ENCODE measurements around the gene TSPYL1. TPM values are rescaled to one million over a fixed set of nuclear protein-coding genes. Genes with fewer than 3 reads are reported as not detected.

TSPYL1 gene
- total RNA-seq, 1 donor from 2014 or later: 205 TPM

DNA sequence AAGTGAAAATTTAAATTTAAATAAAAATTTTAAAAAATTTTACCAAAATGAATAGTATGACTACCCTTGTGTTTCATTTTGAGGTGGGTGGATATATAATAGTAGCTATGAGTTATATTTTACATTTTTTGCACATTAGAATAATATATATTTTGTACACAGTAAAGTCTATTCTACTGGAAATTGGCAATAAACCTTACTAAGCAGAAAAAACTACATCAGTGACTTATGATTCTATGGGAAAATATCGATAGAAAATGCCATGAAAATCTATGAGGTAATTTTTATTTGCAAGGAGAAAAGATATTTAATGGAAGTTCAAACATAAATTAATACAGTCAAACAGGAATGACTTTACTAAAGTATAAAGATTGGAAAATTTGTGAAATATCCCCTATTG, 23.0 kb downstream of the TSPYL1 start:
- DNase-seq: no peak

DNA sequence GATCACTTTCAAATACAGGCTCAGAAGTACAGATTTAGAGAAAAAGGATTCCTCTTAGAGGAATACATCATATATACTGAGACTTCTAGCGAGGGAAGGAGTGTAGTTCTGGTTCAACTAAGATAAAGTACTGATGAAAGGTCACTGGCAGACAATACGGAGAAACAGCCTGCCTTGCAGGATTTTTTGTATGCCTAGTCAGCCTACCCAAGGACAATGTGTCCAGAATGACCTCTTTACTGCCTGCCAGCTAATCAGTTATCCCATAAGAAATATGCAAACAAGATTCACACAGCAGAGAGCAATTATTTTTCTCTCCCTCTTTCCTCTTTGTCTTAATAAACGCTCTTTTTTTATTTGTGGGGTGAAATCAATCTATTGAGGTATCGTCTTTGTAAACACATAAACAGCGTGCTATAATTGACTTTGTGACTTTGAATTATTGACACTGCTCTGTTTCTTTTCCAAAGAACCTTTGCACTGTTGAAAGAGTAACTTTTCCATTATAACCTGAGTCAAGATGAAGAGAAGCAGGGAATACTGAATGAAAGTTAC, 24.4 kb downstream of the TSPYL1 start:
- DNase-seq: no peak

DNA sequence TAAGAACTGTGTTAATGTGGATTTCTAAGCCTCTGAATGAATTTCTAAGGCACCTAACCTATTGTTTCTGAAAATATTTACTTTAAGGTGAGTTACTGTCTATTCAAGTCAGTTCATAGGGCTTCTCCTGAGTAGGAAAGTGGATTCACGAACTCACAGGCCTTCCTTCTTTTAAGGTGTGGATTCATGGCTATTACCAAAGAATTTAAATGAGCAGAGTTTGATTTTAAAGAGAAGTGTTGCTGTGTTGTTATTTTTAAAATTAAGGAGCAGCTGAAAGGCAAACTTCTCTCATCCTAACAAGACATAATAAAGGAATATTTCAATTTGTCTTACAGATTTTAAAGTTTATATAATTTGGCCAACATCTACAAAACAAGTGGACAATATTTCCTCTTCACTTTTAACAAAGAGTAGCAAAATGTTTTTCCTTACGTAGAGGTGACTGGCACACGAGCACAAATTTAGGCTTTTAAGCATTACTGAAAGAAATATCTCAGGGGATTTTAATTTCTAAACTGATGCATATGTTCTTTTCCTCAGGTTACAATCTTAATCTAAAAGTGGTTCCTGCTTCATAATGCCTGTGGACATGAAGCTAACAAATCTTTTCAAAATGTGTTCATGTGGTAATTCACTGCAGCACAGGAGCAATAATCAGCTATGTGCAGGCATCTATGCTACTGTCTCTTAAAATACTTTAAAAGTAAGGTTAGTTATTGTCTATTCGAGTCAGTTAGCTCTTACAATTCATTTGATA, 25.3 kb downstream of the TSPYL1 start:
- DNase-seq: no peak

DNA sequence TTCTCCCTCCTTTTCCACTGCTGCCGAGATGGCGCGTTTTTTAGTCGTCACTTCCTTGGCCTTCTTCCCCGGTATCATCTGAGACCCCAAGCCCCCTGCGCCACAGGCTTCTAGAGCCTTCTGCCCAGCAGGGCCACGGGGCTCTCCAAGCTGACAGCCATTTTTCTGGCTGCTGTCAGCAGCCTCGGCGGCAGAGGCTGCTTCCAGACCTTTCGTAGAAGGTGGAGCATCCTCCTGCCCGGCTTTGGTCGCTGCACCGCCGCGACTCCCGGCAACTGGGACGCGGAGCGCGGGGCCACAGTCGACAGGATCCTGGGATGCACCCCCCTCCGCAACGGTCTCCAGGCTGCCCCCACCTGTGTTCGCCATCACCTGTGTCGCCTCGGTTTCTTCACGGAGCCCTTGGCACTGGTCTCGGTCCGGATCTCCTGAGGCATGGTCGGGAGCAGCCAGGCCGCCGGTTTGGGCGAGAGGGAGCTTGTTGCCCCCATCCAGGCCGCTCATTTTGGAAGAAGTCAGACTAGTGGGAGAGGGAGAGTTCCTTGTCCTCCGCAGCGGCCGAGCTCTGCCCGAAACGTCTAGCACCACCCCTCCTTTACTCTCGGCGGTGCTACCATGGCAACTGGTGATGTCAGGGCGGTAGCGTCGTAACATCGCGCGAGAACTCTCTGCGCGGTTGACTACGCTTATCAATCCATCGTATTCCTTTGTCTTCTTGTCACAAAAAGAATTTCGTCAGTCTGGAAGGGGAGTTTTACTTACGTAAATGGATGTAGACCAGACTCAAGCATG, 26.0 kb downstream of the TSPYL1 start, which contains the start of gene TSPYL4:
TSS of gene TSPYL4 (minus strand) at position 571 of the 792 bp plus-strand sequence. CDS start at position 504, 67 bp downstream.
- peak; percentile 91 for DNase-seq

DNA sequence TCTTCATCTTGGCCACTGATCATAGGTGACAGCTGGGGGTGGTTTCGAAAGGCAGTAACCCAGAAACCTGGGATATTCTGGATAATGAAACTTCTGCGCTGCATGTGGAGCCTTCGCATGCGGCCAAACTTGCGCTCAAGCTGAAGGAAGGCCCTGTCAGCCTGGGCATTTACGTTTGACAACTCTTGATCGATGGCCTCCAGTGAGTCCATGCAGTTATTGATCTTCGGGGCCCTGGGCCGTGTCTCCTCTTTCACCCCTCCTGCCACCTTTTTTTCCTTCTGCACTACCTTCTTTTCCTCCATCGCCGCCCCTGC, 26.6 kb downstream of the TSPYL1 start:
- DNase-seq: no peak

DNA sequence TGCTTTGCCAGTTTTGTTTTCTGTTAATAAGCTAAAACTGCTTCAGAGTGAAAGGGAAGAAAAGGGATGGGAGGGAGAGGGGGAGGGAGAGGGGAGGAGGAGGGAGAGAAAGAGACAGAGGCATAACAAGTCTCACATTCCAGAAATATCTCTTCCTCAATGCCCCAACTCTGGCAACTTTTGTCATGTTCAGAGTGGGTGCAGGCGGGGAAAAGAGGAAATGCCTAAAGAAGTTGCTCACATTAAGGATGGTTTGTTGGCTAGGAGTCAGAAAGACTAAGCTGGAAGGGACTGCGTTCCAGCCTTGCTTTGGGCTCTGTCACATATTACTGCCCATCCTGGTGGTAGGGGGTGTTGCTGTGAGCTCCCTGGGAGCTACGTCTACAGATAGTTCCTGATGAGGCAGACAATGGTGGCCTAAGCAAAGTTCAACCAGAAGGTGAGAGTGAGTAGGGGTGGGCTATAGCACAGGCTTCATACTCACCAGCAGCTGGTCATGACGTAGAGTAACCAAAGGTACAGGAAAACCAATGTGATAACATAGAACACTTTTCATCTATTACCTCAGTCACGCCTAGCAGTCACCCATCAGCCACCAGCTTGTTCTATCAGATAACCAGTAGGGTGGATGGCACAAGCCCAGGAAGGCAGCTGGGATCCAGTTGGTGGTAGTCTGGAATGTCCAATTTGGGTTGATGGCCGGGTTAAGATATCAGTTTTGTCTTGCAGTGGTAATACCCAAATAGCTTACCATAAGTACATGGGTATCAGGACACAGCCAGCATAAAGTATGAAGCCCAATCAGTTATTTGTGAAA, 28.0 kb downstream of the TSPYL1 start:
- no peak for DNase-seq

DNA sequence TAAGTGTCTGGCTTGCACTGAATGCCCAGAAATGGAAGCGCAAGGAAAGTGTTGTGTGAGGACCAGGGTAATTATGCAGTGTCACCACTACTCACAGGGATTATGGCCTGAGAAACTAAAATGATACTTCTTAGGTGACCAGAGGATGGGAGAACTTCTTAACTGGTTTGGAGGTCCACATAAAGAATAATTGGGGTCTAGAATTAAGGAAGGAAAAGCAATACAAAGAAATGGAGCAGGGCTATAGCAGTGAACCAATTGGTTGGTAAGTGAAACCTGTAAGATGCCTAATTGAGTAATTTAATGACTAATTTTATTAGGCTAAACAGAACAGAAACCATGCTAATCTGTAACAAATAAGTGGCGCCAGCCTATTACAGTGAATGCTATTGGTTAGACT, 31.2 kb downstream of the TSPYL1 start:
- no peak for DNase-seq

DNA sequence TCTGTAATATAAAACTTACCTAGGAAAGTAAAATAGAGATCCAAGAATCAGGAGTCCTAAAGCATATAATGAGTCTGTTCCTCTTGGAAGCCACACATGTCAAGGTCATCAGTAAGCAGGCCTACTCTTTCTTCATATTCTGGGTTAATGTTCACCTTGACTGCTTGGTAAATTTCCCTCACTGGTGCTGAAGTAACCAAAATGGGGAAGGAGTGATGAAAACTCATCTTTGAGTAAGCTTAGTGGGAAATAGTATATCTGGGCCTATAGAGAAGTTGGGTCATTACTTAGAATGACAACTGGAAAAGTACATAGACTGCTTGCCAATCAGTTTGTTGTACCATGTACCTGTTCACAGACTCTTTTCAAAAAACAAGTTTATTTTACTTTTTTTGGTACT, 32.4 kb downstream of the TSPYL1 start:
- no peak for DNase-seq

DNA sequence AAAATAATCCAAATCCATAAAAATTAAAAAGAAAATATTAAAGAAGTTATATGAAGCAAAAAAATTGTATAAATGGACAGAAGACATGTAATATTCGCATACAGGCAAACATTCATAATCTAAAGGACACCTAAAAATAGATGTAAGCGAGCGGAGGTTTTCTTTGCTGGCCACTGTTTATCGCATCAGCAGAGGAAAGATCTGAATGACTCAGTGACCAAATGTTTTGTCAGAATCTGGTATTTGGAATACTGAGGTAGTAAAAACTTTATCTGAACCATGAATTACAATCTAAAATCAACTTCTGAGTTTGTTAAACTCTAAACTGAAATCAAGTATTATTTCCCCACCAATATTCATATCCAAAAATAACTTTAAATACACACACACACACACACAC, 33.6 kb downstream of the TSPYL1 start:
- no peak for DNase-seq

DNA sequence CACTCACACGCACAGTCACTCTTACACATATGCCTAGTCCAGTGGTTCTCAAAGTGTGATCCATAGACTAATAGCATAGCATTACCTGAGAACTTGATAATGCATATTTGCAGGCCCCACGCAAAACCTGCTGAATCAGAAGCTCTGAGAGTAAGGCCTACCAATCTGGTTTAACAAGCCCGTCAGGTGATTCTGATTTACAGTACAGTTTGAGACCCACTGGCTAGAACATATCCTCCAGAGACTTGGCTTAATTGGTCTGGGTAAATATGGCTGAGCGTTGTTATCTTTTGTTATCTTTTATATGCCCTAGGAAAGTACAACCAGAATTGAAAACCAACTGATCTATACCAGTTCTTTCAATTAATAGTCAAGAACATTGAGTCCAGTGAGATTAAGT, 35.4 kb downstream of the TSPYL1 start:
- no peak for DNase-seq

DNA sequence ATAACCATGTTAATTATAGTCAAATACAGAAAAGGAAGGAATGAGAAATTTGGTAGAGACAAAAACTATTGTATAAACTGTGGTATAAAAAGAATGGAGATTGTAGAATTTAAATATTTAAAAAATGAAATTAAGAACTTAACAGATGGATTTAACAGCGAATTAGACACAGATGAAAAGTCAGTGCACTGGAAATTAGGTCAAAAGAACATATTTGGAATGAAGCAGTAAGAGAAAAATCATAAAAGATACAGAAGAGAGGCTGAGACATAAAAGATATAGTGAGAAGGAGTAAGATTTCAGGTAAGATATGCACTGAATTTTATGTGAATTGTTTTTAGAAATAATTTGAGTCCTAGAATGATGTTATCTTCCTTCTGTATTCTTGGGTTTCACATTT, 39.9 kb downstream of the TSPYL1 start:
- DNase-seq: no peak

DNA sequence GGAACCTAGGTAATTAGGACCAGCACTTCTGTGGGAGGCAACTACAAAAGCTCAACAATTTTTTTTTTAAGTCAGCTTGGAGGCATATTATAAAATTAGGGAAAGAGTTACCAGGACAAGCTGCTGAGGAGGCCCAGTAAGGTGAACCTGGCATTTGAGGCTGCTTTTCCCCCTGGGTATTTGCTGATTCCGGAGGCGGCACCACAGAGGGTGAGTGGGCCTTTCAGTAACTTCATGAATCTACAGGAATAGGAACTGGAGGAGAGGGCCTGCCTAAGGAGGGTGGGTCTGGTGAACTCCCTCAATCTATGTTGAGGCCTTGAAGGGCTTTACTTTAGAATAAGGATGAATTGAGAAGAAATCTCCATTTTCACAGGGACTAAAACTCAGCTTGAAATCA, 40.5 kb downstream of the TSPYL1 start:
- no peak for DNase-seq

DNA sequence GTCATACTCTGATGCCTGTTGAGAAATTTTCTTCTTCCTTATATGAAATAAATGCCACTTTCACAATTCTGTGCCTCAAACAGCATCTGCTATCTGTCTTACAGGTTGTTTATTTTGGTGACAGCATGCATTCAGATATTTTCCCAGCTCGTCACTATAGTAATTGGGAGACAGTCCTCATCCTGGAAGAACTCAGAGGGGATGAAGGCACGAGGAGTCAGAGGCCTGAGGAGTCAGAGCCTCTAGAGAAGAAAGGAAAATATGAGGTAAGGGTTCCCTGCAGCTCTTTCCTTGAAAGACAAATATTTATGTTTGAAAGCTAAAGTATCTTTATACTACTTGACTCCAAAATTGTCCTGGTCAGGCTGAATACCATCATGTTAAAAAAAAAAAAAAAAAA, 41.6 kb downstream of the TSPYL1 start:
- no peak for DNase-seq

DNA sequence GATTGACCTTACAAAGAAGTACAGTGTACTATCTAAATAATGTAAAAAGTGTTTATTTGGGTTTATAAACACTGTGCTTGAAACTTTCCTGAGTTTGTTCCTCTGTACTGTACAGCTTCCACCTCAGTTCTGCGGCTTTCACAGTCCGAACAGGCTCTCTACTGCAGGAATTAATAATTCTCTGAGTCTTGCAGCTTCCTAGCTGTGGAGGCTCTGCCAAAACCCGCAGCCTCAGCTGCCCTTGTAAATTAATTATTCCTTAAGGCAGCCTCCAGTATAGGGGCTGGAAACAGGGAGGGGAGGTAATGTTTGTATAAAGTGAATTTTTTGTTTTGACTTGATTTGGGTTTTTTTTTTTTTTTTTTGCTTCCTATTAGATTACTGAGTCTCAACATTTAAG, 45.0 kb downstream of the TSPYL1 start:
- DNase-seq: no peak

DNA sequence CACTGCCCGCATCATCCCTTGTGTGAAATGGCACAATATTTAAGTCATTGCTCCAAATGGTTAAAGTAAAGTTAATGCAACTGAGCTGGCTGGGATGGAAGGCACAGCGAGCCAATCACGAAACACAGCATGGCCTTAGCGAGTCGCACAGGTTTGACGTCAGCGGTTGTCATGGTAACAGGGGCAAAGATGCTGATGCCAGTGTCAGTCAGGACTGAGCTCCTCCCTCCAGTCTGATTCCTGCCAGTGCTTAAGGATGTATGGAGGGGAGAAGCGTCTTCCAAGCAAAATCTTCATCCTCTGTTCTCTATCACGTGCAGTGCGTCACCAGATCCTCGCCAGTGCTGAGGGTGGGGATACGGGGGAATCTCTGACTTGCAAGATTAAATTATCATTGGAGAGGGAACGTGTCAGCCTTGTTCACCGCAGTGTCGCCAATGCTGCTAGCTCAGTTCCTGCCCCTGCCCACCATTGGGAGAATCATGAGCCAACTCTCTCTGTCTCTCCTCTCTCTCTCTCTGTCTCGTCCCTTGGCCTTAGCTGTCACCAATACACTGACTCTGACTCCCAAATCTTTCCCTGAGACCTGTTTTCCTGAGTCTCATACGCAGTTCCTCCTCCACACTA, 50.3 kb downstream of the TSPYL1 start:
- DNase-seq: peak; percentile 93

Other genes with a start within 250 kb of the TSPYL1 start
- 0.31 TPM for gene FRK, start 219.0 kb downstream of the TSPYL1 start, total RNA-seq
- gene NT5DC1, start 179.1 kb downstream of the TSPYL1 start, total RNA-seq: 2.2 TPM
- gene COL10A1, start 153.8 kb downstream of the TSPYL1 start, total RNA-seq: not detected
- gene TSPYL4, start 25.9 kb downstream of the TSPYL1 start, total RNA-seq: 70.2 TPM
- gene DSE, start 91.0 kb upstream of the TSPYL1 start, total RNA-seq: 26.2 TPM
- gene CALHM6, start 181.4 kb upstream of the TSPYL1 start, total RNA-seq: 2.7 TPM
- gene CALHM5, start 231.7 kb upstream of the TSPYL1 start, total RNA-seq: 0.78 TPM

Measured in occipital lobe (tissue), 2 donors.